Keratinocyte (primary cell): ENCODE data around the gene EIF4E1B.

Experiments used
- CTCF ChIP-seq, 3 experiments: IDR thresholded peaks in 1 of 3; conservative IDR thresholded peaks in 1 of 3; optimal IDR thresholded peaks in 1 of 3; 2 replicates in 2 of 3; 3 replicates in 1 of 3; pipeline versions ENCODE3 to v1.5.1; 2011; ENCODE audit warnings: low read length in 3 of 3, mild to moderate bottlenecking in 3 of 3, moderate library complexity in 2 of 3, control low read depth in 1 of 3, inconsistent platforms in 1 of 3; ENCODE audit not compliant: insufficient read depth in 2 of 3; ENCODE audit errors: extremely low read depth in 1 of 3
- EZH2 ChIP-seq: IDR thresholded peaks from one replicate; pipeline ENCODE4 v1.6.1; 2012; ENCODE audit warnings: inconsistent platforms, mild to moderate bottlenecking, low read length, moderate library complexity

GRCh38 chr5:176639981-176640380 is 9.5 kb downstream of the EIF4E1B start:
- TF ChIP-seq CTCF (optimal IDR thresholded peaks at IDR 0.05 in 1 of 3, IDR thresholded peaks at IDR 0.05 in 1 of 3, conservative IDR thresholded peaks at IDR 0.05 in 1 of 3; ENCODE audit: extremely low read depth in 1 of 3, insufficient read depth in 2 of 3, low read length in 3 of 3) (no peak), EZH2 (no peak)
